Suppressor macrophage (primary cell): ENCODE measurements around the gene MIER2.

Source experiments
- DNase-seq, 4 experiments: peaks; one replicate each; pipeline ENCODE4 v3.0.0-alpha.2; 2020 to 2022

The MIER2 gene

GRCh38 chr19:377801-378581, 33.4 kb upstream of the MIER2 start:
- DNase-seq = no peak

GRCh38 chr19:376111-376470, 31.5 kb upstream of the MIER2 start:
- DNase-seq = no peak

- DNase-seq = no peak
Measured at GRCh38 chr19:375395-376110, 31.0 kb upstream of the MIER2 start.

GRCh38 chr19:374886-375235, 30.3 kb upstream of the MIER2 start:
- DNase-seq = no peak

- DNase-seq = no peak
Measured at GRCh38 chr19:374183-374885, 29.7 kb upstream of the MIER2 start.

GRCh38 chr19:373391-374182, 29.0 kb upstream of the MIER2 start:
- no peak for DNase-seq

- DNase-seq = no peak
Measured at GRCh38 chr19:372306-372890, 27.8 kb upstream of the MIER2 start.

GRCh38 chr19:371501-372168, 27.0 kb upstream of the MIER2 start:
- no peak for DNase-seq

- DNase-seq = no peak
Measured at GRCh38 chr19:370641-371330, 26.2 kb upstream of the MIER2 start.

- DNase-seq = no peak
Measured at GRCh38 chr19:369876-370275, 25.3 kb upstream of the MIER2 start.

- DNase-seq = no peak
Measured at GRCh38 chr19:369256-369655, 24.7 kb upstream of the MIER2 start.

- no peak for DNase-seq
Measured at GRCh38 chr19:368630-369024, 24.0 kb upstream of the MIER2 start.

- DNase-seq = peak in 2 of 4 experiments; percentile 40 to 41
Measured at GRCh38 chr19:367963-368629, 23.5 kb upstream of the MIER2 start.

GRCh38 chr19:367561-367960, 23.0 kb upstream of the MIER2 start:
- DNase-seq = no peak

- DNase-seq = no peak
Measured at GRCh38 chr19:366951-367350, 22.4 kb upstream of the MIER2 start.

GRCh38 chr19:366205-366783, 21.7 kb upstream of the MIER2 start:
- no peak for DNase-seq

- no peak for DNase-seq
Measured at GRCh38 chr19:364496-365287, 20.1 kb upstream of the MIER2 start.

- no peak for DNase-seq
Measured at GRCh38 chr19:362683-363082, 18.1 kb upstream of the MIER2 start.

GRCh38 chr19:362154-362553, 17.6 kb upstream of the MIER2 start:
- DNase-seq = no peak

- DNase-seq = no peak
Measured at GRCh38 chr19:359653-359925, 15.0 kb upstream of the MIER2 start.
